MCF 10A (cell line): ENCODE data around the gene PCDHGA2. TPM values are rescaled to one million over a fixed set of nuclear protein-coding genes. Genes with fewer than 3 reads are reported as not detected.
A peak's percentile ranks its signal among the peaks of the same experiment; 100 is the strongest.

Experiments used
- BruUV-seq: library from RNA; stranded (reverse); fragments of 400-500 nt; replicated peaks from 2 replicates; lab custom pipeline; 2021; lab: Mats Ljungman, UMichigan
- CTCF ChIA-PET: fragments of 300-600 bp; sonication (Branson Sonifier 250); formaldehyde crosslinking; extraction: SDS; loops from one replicate; lab custom pipeline; 2021; ENCODE audit warnings: antibody characterized with exemption, inconsistent platforms; lab: Yijun Ruan, JAX
- POLR2A ChIA-PET: fragments of 300-600, 350-650 bp; sonication (Branson Sonifier 250); formaldehyde crosslinking; extraction: SDS; loops from one replicate; lab custom pipeline; 2020; ENCODE audit warnings: antibody characterized with exemption, inconsistent platforms; lab: Yijun Ruan, JAX
- DNase-seq: peaks from one replicate; pipeline ENCODE4 v3.0.0-alpha.2; 2018; ENCODE audit not compliant: unreplicated experiment
- H3K27ac Mint-ChIP-seq: one replicate; pipeline ENCODE4 v1.8.0; 2022; ENCODE audit warnings: mild to moderate bottlenecking, low read depth, mixed read lengths; ENCODE audit not compliant: unreplicated experiment
- H3K27me3 Mint-ChIP-seq: one replicate; pipeline ENCODE4 v1.8.0; 2022; ENCODE audit warnings: mixed read lengths; ENCODE audit not compliant: insufficient read depth, unreplicated experiment
- H3K36me3 Mint-ChIP-seq: one replicate; pipeline ENCODE4 v1.8.0; 2022; ENCODE audit warnings: mild to moderate bottlenecking, moderate library complexity, mixed read lengths; ENCODE audit not compliant: insufficient read depth, unreplicated experiment
- H3K4me1 Mint-ChIP-seq: one replicate; pipeline ENCODE4 v1.8.0; 2022; ENCODE audit warnings: mixed read lengths; ENCODE audit not compliant: insufficient read depth, unreplicated experiment
- H3K4me3 Mint-ChIP-seq: one replicate; pipeline ENCODE4 v1.8.0; 2022; ENCODE audit warnings: mild to moderate bottlenecking, moderate library complexity, mixed read lengths; ENCODE audit not compliant: unreplicated experiment
- H3K9me3 Mint-ChIP-seq: one replicate; pipeline ENCODE4 v1.8.0; 2022; ENCODE audit warnings: mixed read lengths; ENCODE audit not compliant: unreplicated experiment
- intact Hi-C: fragments of 100-400 bp; cut with micrococcal nuclease; formaldehyde crosslinking; loops from 2 replicates; pipeline ENCODE4 v1.14.1; 2022
- total RNA-seq: library from RNA; stranded (reverse); gene quantifications from 2 replicates; pipeline ENCODE4 v1.2.3, GENCODE V29; 2022
- TF ChIP-seq, protein P1 (sequence below): fragments of 200-600 bp; IDR thresholded peaks from one replicate; pipeline ENCODE4 v1.8.0; 2022; ENCODE audit warnings: antibody characterized with exemption, mild to moderate bottlenecking; ENCODE audit not compliant: unreplicated experiment

The PCDHGA2 gene
- total RNA-seq, 1 experiment from 2014 or later, result 0.33 TPM

DNA sequence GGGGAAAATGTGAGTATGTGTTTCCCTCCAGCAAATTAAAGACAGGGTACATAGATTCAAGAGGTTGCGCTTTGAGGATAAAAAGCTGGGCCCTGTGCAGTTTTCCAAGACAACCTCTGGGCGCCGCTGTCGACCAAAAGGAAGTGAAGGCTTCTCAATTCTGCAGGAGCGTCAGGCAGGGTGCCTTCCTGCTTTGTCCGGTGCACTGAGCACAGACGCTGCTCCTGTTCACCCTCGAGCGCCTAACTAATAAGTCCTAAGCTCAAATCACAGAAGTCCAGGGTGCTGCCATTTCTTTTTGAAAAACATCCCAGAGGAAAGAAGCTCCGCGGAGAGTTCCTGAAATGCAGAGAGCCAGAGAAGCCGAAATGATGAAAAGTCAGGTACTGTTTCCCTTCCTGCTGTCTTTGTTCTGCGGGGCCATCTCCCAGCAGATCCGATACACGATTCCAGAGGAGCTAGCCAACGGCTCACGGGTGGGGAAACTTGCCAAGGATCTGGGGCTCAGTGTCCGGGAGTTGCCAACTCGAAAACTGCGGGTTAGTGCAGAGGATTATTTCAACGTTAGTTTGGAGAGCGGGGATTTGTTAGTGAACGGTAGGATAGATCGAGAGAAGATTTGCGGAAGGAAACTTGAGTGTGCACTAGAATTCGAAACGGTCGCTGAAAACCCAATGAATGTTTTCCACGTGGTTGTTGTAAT is 11.5 kb downstream of the PCDHGA2 start, which contains the start of gene PCDHGB1:
TSS of gene PCDHGB1 (plus strand) at position 183 of the 703 bp plus-strand sequence. CDS start at position 345, 162 bp downstream.
- ChIA-PET CTCF (interaction anchor here (0.6 to 1.7 kb wide), 7 partner anchors 12 to 214 kb away, joined by 3 to 6 read pairs (median 3); partner anchors contain the start of gene PCDHGA2), POLR2A (no interaction called here)
- Mint-ChIP-seq H3K36me3 (no peaks in the 10 kb centered on the region), H3K27me3 (no peaks in the 10 kb centered on the region), H3K4me3 (peak within 1 kb of the TSS; percentile 30), H3K27ac (no peak within 1 kb of the TSS), H3K4me1 (no peaks in the 10 kb centered on the region), H3K9me3 (peaks cover 33% of the 10 kb centered on the region)
- peak; percentile 58 for DNase-seq
- TF ChIP-seq, protein P1, sequence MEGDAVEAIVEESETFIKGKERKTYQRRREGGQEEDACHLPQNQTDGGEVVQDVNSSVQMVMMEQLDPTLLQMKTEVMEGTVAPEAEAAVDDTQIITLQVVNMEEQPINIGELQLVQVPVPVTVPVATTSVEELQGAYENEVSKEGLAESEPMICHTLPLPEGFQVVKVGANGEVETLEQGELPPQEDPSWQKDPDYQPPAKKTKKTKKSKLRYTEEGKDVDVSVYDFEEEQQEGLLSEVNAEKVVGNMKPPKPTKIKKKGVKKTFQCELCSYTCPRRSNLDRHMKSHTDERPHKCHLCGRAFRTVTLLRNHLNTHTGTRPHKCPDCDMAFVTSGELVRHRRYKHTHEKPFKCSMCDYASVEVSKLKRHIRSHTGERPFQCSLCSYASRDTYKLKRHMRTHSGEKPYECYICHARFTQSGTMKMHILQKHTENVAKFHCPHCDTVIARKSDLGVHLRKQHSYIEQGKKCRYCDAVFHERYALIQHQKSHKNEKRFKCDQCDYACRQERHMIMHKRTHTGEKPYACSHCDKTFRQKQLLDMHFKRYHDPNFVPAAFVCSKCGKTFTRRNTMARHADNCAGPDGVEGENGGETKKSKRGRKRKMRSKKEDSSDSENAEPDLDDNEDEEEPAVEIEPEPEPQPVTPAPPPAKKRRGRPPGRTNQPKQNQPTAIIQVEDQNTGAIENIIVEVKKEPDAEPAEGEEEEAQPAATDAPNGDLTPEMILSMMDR, result peak; percentile 29
- intact Hi-C loops, result no loop called here
- no TSS peak for BruUV-seq

DNA sequence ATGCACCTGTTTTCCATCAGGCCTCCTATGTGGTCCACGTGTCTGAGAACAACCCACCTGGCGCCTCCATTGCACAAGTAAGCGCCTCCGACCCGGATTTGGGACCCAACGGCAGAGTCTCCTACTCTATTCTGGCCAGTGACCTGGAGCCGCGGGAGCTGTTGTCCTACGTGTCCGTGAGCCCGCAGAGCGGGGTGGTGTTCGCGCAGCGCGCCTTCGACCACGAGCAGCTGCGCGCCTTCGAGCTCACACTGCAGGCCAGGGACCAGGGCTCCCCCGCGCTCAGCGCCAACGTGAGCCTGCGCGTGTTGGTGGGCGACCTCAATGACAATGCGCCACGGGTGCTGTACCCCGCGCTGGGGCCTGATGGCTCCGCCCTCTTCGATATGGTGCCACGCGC is 13.0 kb downstream of the PCDHGA2 start:
- H3K4me3 Mint-ChIP-seq, result no peak overlapping the region
- CTCF ChIA-PET, result interaction anchor here (0.6 kb wide), 1 partner anchor 21 kb away, joined by 5 read pairs; the partner anchor contains the start of gene PCDHGA1
- no peaks in the 10 kb centered on the region for H3K4me1 Mint-ChIP-seq
- no TSS peak for BruUV-seq
- POLR2A ChIA-PET, result no interaction called here
- no peak for DNase-seq
- intact Hi-C loops, result no loop called here
- TF ChIP-seq, protein P1, result no peak
- no peaks in the 10 kb centered on the region for H3K36me3 Mint-ChIP-seq
- no peak overlapping the region for H3K27ac Mint-ChIP-seq
- no peaks in the 10 kb centered on the region for H3K27me3 Mint-ChIP-seq
- peaks cover 42% of the 10 kb centered on the region for H3K9me3 Mint-ChIP-seq

DNA sequence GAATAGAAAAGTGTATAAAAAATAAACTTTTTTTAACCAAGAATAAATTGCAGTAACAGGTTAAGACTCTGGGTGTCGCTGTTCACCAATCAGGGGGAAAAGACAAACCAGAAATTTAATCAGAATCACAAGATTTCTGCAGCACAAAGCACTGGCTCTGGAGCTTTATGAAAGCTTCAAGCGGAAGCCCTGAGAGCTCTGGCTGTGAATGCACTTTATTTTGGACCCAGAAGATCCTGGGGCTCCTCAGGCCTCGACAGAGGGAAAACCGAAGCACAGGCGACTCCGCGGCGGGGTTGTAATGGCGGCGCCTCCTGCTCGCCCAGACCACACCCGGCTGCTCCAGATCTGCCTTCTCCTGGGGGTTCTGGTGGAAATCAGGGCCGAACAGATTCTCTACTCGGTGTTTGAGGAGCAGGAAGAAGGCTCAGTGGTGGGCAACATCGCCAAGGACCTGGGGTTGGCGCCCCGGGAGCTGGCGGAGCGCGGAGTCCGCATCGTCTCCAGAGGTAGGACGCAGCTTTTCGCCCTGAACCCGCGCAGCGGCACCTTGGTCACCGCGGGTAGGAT is 16.4 kb downstream of the PCDHGA2 start, which contains the start of gene PCDHGA4:
TSS of gene PCDHGA4 (plus strand) at position 122 of the 570 bp plus-strand sequence. CDS start at position 209, 87 bp downstream.
- H3K36me3 Mint-ChIP-seq, result no peaks in the 10 kb centered on the region
- peaks cover 38% of the 10 kb centered on the region for H3K9me3 Mint-ChIP-seq
- intact Hi-C loops, result no loop called here
- H3K4me1 Mint-ChIP-seq, result no peaks in the 10 kb centered on the region
- TF ChIP-seq, protein P1, result no peak
- ChIA-PET CTCF (interaction anchor here (0.7 to 2.0 kb wide), 5 partner anchors 11 to 204 kb away, joined by 3 to 8 read pairs (median 3); partner anchors contain the start of genes PCDHGA3 and PCDHGB3), POLR2A (interaction anchor here (0.9 to 1.6 kb wide), 2 partner anchors 8 to 35 kb away, joined by 3 to 5 read pairs; partner anchors contain the start of gene TAF7)
- peak; percentile 9 for DNase-seq
- H3K27me3 Mint-ChIP-seq, result no peaks in the 10 kb centered on the region
- H3K27ac Mint-ChIP-seq, result no peak within 1 kb of the TSS
- no TSS peak for BruUV-seq
- no peak within 1 kb of the TSS for H3K4me3 Mint-ChIP-seq

DNA sequence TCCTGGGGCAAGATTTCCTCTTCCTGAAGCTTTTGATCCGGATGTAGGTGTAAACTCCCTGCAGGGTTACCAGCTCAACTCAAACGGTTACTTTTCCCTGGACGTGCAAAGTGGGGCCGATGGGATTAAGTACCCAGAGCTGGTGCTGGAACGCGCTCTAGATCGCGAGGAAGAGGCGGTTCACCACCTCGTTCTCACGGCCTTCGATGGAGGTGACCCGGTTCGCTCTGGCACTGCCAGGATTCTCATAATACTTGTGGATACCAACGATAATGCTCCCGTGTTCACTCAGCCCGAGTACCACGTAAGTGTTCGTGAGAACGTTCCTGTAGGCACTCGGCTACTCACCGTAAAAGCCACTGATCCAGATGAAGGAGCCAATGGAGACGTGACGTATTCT is 17.1 kb downstream of the PCDHGA2 start:
- DNase-seq, result no peak
- Mint-ChIP-seq H3K27me3 (no peaks in the 10 kb centered on the region), H3K4me1 (no peaks in the 10 kb centered on the region), H3K9me3 (peaks cover 35% of the 10 kb centered on the region), H3K27ac (no peak overlapping the region), H3K4me3 (no peak overlapping the region), H3K36me3 (no peaks in the 10 kb centered on the region)
- intact Hi-C loops, result no loop called here
- no TSS peak for BruUV-seq
- TF ChIP-seq, protein P1, result no peak
- ChIA-PET CTCF (interaction anchor here (0.6 to 2.0 kb wide), 7 partner anchors 9 to 203 kb away, joined by 3 to 8 read pairs (median 3); partner anchors contain the start of genes PCDHGA3 and PCDHGB3), POLR2A (interaction anchor here (0.9 to 1.6 kb wide), 2 partner anchors 9 to 35 kb away, joined by 3 to 5 read pairs; partner anchors contain the start of gene TAF7)
